ENCODE data around the gene DDX18. TPM values are rescaled to one million over a fixed set of nuclear protein-coding genes. Genes with fewer than 3 reads are reported as not detected.

Gene DDX18
- total RNA-seq, 1 experiment from 2014 or later, result 76.0 TPM

- intact Hi-C loops (cut with micrococcal nuclease; ENCODE audit: unreplicated experiment), result no loop called here
- no peak overlapping the region for H3K4me2 ChIP-seq
Measured at GRCh38 chr2:117845304-117845703, 30.8 kb downstream of the DDX18 start.

GRCh38 chr2:117850015-117850414 lies 35.5 kb downstream of the DDX18 start:
- no peak for DNase-seq
- TF ChIP-seq CTCF (conservative IDR thresholded peaks at IDR 0.05) (no peak), EZH2 (IDR thresholded peaks at IDR 0.05; ENCODE audit: low read depth) (no peak)
- no peak overlapping the region for H2AFZ ChIP-seq
- H3K9me3 ChIP-seq (ENCODE audit: insufficient read depth, low read depth), result no peaks in the 10 kb centered on the region
- H3K9me2 ChIP-seq (ENCODE audit: insufficient read depth), result no peaks in the 10 kb centered on the region
- POLR2A ChIA-PET (ENCODE audit: unreplicated experiment), result no interaction called here
- H3K4me1 ChIP-seq (replicated peaks; ENCODE audit: insufficient read depth), result no peaks in the 10 kb centered on the region
- BruUV-seq (replicated peaks), result no TSS peak
- no peak overlapping the region for H3K4me2 ChIP-seq
- no peaks in the 10 kb centered on the region for H3K36me3 ChIP-seq (ENCODE audit: low read depth)
- intact Hi-C loops (cut with micrococcal nuclease; ENCODE audit: unreplicated experiment), result no loop called here
- CTCF ChIA-PET, result no interaction called here
- H3K27ac ChIP-seq, result no peak overlapping the region
- peaks cover 79% of the 10 kb centered on the region for H3K27me3 ChIP-seq (ENCODE audit: insufficient read depth, low read depth)
- H4K20me1 ChIP-seq (ENCODE audit: insufficient read depth), result no peaks in the 10 kb centered on the region
- no peaks in the 10 kb centered on the region for H3F3A ChIP-seq (ENCODE audit: insufficient read depth, low read depth)
- H3K79me2 ChIP-seq (ENCODE audit: low read depth), result no peaks in the 10 kb centered on the region
- H3K4me3 ChIP-seq, result no peak overlapping the region

More at GRCh38 chr2:117845304-117845703, 30.8 kb downstream of the DDX18 start:
- Histone ChIP-seq H3F3A (ENCODE audit: insufficient read depth, low read depth) (no peaks in the 10 kb centered on the region), H3K27me3 (ENCODE audit: insufficient read depth, low read depth) (peaks cover 42% of the 10 kb centered on the region), H3K9me2 (ENCODE audit: insufficient read depth) (no peaks in the 10 kb centered on the region), H3K4me3 (no peak overlapping the region), H3K27ac (no peak overlapping the region), H3K4me1 (replicated peaks; ENCODE audit: insufficient read depth) (no peaks in the 10 kb centered on the region), H4K20me1 (ENCODE audit: insufficient read depth) (no peaks in the 10 kb centered on the region), H3K79me2 (ENCODE audit: low read depth) (no peaks in the 10 kb centered on the region), H3K36me3 (ENCODE audit: low read depth) (no peaks in the 10 kb centered on the region), H2AFZ (no peak overlapping the region), H3K9me3 (ENCODE audit: insufficient read depth, low read depth) (no peaks in the 10 kb centered on the region)
- BruUV-seq (replicated peaks), result no TSS peak
- TF ChIP-seq CTCF (conservative IDR thresholded peaks at IDR 0.05), result no peak
- no peak for TF ChIP-seq EZH2 (IDR thresholded peaks at IDR 0.05; ENCODE audit: low read depth)
- no peak for DNase-seq
- POLR2A ChIA-PET (ENCODE audit: unreplicated experiment), result no interaction called here
- CTCF ChIA-PET, result no interaction called here

- intact Hi-C loops (cut with micrococcal nuclease; ENCODE audit: unreplicated experiment), result no loop called here
- ChIA-PET POLR2A (ENCODE audit: unreplicated experiment) (no interaction called here), CTCF (no interaction called here)
- Histone ChIP-seq H3K27me3 (ENCODE audit: insufficient read depth, low read depth) (peaks cover 79% of the 10 kb centered on the region), H3K79me2 (ENCODE audit: low read depth) (no peaks in the 10 kb centered on the region), H3K4me2 (no peak overlapping the region), H3F3A (ENCODE audit: insufficient read depth, low read depth) (no peaks in the 10 kb centered on the region), H4K20me1 (ENCODE audit: insufficient read depth) (no peaks in the 10 kb centered on the region), H3K4me3 (no peak overlapping the region), H3K9me2 (ENCODE audit: insufficient read depth) (no peaks in the 10 kb centered on the region), H3K27ac (no peak overlapping the region), H3K4me1 (replicated peaks; ENCODE audit: insufficient read depth) (no peaks in the 10 kb centered on the region), H3K36me3 (ENCODE audit: low read depth) (no peaks in the 10 kb centered on the region), H2AFZ (no peak overlapping the region), H3K9me3 (ENCODE audit: insufficient read depth, low read depth) (no peaks in the 10 kb centered on the region)
- TF ChIP-seq EZH2 (IDR thresholded peaks at IDR 0.05; ENCODE audit: low read depth) (no peak), CTCF (conservative IDR thresholded peaks at IDR 0.05) (no peak)
- BruUV-seq (replicated peaks), result no TSS peak
- DNase-seq, result no peak
Measured at GRCh38 chr2:117850461-117850860, 36.0 kb downstream of the DDX18 start.

Measured in PC-9 (cell line).